Brain microvascular endothelial cell (primary cell): ENCODE data around the gene ACER1.

ENCODE experiments used
- DNase-seq: peaks from one replicate; pipeline ENCODE4 v3.0.0-alpha.2; 2020
- H3K27ac ChIP-seq: fragments of 250-450 bp; sonication (Bioruptor Pico); 2 replicates; pipeline ENCODE4 v1.5.1; 2020; ENCODE audit warnings: mild to moderate bottlenecking, moderate library complexity
- H3K27me3 ChIP-seq: fragments of 250-450 bp; sonication (Bioruptor Pico); replicated peaks from 2 replicates; pipeline ENCODE4 v1.5.1; 2020; ENCODE audit warnings: mild to moderate bottlenecking
- H3K36me3 ChIP-seq: fragments of 250-450 bp; sonication (Bioruptor Pico); replicated peaks from 2 replicates; pipeline ENCODE4 v1.5.1; 2020; ENCODE audit warnings: mild to moderate bottlenecking
- H3K4me3 ChIP-seq: 2 replicates; pipeline ENCODE4 v1.5.1; 2011; ENCODE audit warnings: low read depth, mild to moderate bottlenecking, control low read depth, low read length, moderate library complexity
- in situ Hi-C: cut with HindIII; loops from 2 replicates; pipeline ENCODE4 v1.10.0; 2017; ENCODE audit warnings: low sequenced_read_pairs, low pct_ligation_motif_present
- TF ChIP-seq, protein P1 (sequence below): IDR thresholded peaks from 2 replicates; pipeline ENCODE4 v1.5.1; 2011; ENCODE audit warnings: low read depth, mild to moderate bottlenecking, moderate library complexity, low read length, control low read depth, inconsistent platforms; ENCODE audit errors: missing control alignments

The ACER1 gene

DNA sequence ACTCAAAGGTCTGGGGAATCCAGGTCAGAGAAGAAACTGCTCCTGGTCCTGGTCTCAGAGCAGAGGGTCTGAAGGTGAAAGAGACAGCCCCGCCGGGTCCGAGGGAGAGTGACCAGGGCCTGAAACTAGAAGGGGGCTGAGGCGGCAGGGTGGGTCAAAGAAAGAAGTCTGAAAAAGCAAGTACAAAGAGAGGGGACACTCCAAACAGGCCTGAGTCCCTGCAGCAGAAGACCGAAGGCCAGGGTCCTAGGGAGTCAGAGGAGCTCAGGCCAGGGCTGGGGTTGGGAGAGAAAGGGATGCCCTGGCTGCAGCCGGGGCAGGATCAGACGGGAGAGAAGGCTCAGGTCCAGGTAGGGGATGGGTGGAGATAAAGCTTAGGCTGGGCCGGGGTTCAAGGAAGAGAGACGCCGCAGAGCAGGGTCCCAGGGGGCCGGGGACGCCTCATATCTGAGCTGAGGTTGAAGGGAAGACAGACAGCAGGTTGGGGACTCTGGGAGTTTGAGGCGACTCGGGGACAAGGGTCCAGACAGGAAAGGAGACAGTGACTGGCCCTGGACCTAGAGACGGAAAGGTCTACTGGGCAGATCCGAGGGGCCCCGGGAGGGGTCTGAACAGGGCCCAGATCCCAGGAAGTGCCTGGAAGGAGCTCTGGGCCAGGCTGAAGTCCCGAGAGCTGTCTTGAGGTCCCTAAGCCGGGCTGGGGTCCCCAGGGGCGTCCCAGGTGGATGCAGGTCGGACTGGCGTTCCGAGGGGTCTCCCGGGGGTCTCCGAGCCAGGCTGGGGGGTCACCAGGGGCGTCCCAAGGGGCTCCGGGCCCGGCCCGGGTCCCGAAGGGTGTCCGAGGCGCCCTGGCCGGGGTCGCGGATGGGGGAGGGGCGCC lies 54.4 kb downstream of the ACER1 start:
- Histone ChIP-seq H3K27ac (peak overlapping the region; percentile 4), H3K27me3 (no peaks in the 10 kb centered on the region), H3K4me3 (peak overlapping the region; percentile 77), H3K36me3 (no peaks in the 10 kb centered on the region)
- DNase-seq: no peak
- TF ChIP-seq, protein P1, sequence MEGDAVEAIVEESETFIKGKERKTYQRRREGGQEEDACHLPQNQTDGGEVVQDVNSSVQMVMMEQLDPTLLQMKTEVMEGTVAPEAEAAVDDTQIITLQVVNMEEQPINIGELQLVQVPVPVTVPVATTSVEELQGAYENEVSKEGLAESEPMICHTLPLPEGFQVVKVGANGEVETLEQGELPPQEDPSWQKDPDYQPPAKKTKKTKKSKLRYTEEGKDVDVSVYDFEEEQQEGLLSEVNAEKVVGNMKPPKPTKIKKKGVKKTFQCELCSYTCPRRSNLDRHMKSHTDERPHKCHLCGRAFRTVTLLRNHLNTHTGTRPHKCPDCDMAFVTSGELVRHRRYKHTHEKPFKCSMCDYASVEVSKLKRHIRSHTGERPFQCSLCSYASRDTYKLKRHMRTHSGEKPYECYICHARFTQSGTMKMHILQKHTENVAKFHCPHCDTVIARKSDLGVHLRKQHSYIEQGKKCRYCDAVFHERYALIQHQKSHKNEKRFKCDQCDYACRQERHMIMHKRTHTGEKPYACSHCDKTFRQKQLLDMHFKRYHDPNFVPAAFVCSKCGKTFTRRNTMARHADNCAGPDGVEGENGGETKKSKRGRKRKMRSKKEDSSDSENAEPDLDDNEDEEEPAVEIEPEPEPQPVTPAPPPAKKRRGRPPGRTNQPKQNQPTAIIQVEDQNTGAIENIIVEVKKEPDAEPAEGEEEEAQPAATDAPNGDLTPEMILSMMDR: no peak
- in situ Hi-C loops: loop anchor here (5.0 to 25.0 kb wide), 2 partner anchors 42 to 242 kb away; no protein-coding TSS in a partner anchor

DNA sequence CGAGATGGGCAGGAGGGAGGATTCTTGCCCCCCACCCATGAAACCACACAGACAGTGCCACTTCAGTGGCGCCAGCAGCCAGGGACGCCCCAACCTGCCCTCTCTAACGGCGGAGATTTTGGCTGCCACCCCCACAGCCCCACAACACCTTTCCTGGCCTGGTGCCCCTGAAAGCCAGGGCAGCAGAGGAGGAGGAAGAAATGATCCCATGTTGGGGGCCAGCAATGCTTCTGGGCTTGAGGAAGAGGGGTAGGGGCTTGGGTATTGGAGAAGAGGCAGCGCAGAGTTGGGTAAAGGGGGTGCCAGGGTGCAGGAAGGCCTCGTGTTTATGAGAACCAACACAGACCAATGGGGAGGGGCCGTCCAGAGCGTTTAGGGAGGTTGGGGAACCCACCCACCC lies 55.4 kb downstream of the ACER1 start:
- TF ChIP-seq, protein P1: no peak
- Histone ChIP-seq H3K27me3 (no peaks in the 10 kb centered on the region), H3K27ac (no peak overlapping the region), H3K36me3 (no peaks in the 10 kb centered on the region), H3K4me3 (peak overlapping the region; percentile 77)
- DNase-seq: no peak
- in situ Hi-C loops: loop anchor here (5.0 to 25.0 kb wide), 2 partner anchors 41 to 241 kb away; no protein-coding TSS in a partner anchor

DNA sequence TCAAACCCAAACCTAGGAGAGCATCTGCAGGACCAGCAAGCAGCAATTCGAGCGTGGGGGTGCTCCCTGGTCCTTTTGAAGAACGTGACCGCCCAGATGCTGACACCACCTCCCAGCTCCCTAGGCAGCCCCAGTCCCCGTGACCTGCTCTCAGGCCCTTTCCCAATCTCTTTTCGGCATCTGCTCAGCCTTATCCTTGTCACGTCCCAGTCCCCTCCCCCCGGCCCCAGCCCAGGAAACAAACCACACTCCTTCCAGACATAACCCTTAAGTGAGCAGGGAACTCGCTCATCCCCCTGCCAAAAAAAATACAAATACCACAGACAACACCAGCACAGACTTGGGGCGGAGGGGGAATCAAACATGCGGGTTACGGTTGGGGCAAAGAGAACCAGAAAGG lies 57.0 kb downstream of the ACER1 start:
- TF ChIP-seq, protein P1: no peak
- Histone ChIP-seq H3K4me3 (no peak overlapping the region), H3K27ac (no peak overlapping the region), H3K27me3 (no peaks in the 10 kb centered on the region), H3K36me3 (no peaks in the 10 kb centered on the region)
- peak; percentile 65 for DNase-seq
- in situ Hi-C loops: loop anchor here (5.0 to 25.0 kb wide), 2 partner anchors 39 to 239 kb away; no protein-coding TSS in a partner anchor

DNA sequence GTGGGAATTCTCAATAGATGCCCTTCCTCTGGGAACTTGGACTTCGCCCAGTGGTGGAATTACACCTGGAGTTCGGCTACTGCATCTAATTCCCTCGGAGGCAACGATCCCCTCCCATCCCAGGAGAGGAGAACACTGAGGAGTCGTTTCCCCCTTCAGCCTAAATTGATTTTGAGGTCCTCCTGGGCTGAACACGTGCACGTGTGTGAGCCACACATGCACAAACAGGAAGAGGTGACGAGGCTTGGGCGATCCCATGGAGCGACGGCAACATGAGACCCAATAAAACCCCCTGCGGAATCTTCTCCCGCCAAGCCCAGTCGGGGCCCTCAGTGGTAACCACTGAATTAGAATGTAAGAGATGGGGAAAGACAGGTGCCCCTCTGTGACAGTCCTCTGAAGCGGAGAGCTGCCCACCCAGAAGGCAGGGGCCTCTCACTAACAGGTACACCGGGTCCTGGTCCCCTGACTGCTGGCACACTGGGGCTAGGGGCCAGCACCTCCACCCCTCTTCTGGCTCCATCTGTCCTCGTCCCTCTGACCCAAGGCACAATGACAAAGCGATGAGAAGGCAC lies 58.2 kb downstream of the ACER1 start:
- in situ Hi-C loops: loop anchor here (5.0 to 25.0 kb wide), 2 partner anchors 38 to 238 kb away; no protein-coding TSS in a partner anchor
- no peak overlapping the region for H3K27ac ChIP-seq
- no peaks in the 10 kb centered on the region for H3K36me3 ChIP-seq
- no peak overlapping the region for H3K4me3 ChIP-seq
- no peaks in the 10 kb centered on the region for H3K27me3 ChIP-seq
- DNase-seq: no peak
- TF ChIP-seq, protein P1: no peak

DNA sequence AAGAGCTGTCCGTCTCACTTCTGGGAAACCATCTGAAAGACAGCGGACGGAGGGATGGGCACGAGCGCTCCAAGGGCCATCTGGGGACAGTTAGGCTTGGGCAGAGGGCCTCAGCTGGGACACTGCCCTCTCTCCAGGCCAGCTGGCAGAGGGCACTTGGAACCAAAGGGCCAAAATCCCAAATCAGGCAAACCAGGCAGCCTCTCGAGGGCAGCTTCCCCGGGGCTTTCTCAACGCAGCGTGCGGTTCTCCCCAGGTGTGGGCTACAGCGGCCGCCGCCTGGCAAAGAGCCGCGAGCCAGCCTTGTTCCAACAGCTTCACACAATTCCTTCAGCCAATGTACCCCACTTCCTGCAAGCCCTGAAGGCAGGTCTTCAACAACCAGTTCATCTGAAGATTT lies 58.7 kb downstream of the ACER1 start:
- H3K27ac ChIP-seq: peak overlapping the region; percentile 72
- peaks cover 2% of the 10 kb centered on the region for H3K36me3 ChIP-seq

More for the DNA sequence above, 58.7 kb downstream of the ACER1 start:
- Histone ChIP-seq H3K27me3 (no peaks in the 10 kb centered on the region), H3K4me3 (no peak overlapping the region)
- in situ Hi-C loops: loop anchor here (5.0 to 25.0 kb wide), 2 partner anchors 37 to 237 kb away; no protein-coding TSS in a partner anchor
- TF ChIP-seq, protein P1: no peak
- no peak for DNase-seq
